NT2/D1 (cell line): Measurements from ENCODE around the gene HUWE1.

Source experiments
- SUZ12 ChIP-seq: IDR thresholded peaks from 2 replicates; pipeline ENCODE4 v1.6.1; 2011; ENCODE audit not compliant: insufficient read length, insufficient read depth; ENCODE audit errors: extremely low read depth
- ZNF274 ChIP-seq: IDR thresholded peaks from 2 replicates; pipeline ENCODE4 v1.6.1; 2011; ENCODE audit warnings: mild to moderate bottlenecking, low read depth, low read length

DNA sequence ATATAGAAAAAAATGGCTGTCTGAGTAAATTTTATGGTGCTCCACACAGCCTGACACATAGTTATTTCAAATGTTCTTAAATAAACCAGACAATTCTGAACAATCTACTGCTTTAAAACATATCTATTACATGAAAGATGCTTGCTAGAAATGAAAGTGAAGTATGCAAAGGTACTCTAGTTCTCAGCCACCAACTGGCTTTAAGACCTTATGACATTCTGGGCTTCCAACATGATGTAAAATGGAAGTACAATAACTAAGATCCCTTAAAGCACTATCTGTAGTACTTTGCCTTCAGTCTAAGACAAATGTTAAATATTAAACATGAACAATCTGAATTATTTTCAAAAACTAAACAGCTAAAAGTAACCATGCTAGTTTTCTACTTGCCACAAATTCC is 17.3 kb downstream of the HUWE1 start:
- no peak for TF ChIP-seq SUZ12
- TF ChIP-seq ZNF274 = no peak
